ENCODE data around the gene CLMN. TPM values are rescaled to one million over a fixed set of nuclear protein-coding genes. Genes with fewer than 3 reads are reported as not detected.

Gene CLMN
- total RNA-seq, 1 donor = 0.36 TPM

GRCh38 chr14:95300697-95301526 lies 18.8 kb downstream of the CLMN start:
- TF ChIP-seq CTCF (IDR thresholded peaks at IDR 0.05; ENCODE audit: insufficient read depth, low read length) = no peak
- DNase-seq (ENCODE audit: low read depth) = no peak
- no peak overlapping the region for H3K4me3 ChIP-seq (ENCODE audit: low read depth, low read length)

GRCh38 chr14:95300002-95300696 lies 19.6 kb downstream of the CLMN start:
- no peak overlapping the region for H3K4me3 ChIP-seq (ENCODE audit: low read depth, low read length)
- no peak for TF ChIP-seq CTCF (IDR thresholded peaks at IDR 0.05; ENCODE audit: insufficient read depth, low read length)
- no peak for DNase-seq (ENCODE audit: low read depth)

GRCh38 chr14:95299271-95299670 lies 20.4 kb downstream of the CLMN start:
- no peak overlapping the region for H3K4me3 ChIP-seq (ENCODE audit: low read depth, low read length)
- no peak for DNase-seq (ENCODE audit: low read depth)
- no peak for TF ChIP-seq CTCF (IDR thresholded peaks at IDR 0.05; ENCODE audit: insufficient read depth, low read length)

- no peak overlapping the region for H3K4me3 ChIP-seq (ENCODE audit: low read depth, low read length)
- TF ChIP-seq CTCF (IDR thresholded peaks at IDR 0.05; ENCODE audit: insufficient read depth, low read length) = no peak
- DNase-seq (ENCODE audit: low read depth) = no peak
These were observed 21.9 kb downstream of the CLMN start for GRCh38 chr14:95297832-95298231.

GRCh38 chr14:95296966-95297365 lies 22.7 kb downstream of the CLMN start:
- H3K4me3 ChIP-seq (ENCODE audit: low read depth, low read length) = no peak overlapping the region
- TF ChIP-seq CTCF (IDR thresholded peaks at IDR 0.05; ENCODE audit: insufficient read depth, low read length) = no peak
- DNase-seq (ENCODE audit: low read depth) = no peak

- TF ChIP-seq CTCF (IDR thresholded peaks at IDR 0.05; ENCODE audit: insufficient read depth, low read length) = no peak
- no peak for DNase-seq (ENCODE audit: low read depth)
- no peak overlapping the region for H3K4me3 ChIP-seq (ENCODE audit: low read depth, low read length)
These were observed 23.9 kb downstream of the CLMN start for GRCh38 chr14:95295600-95296376.

All from fibroblast of the aortic adventitia (primary cell).